OCI-LY7 (cell line): ENCODE results near the gene MRPS27. TPM values are rescaled to one million over a fixed set of nuclear protein-coding genes. Genes with fewer than 3 reads are reported as not detected.

ENCODE experiments used
- BruUV-seq: library from RNA; stranded (reverse); fragments of 400-500 nt; replicated peaks from 2 replicates; lab custom pipeline; 2021; lab: Mats Ljungman, UMichigan
- CTCF ChIA-PET: fragments of 300-600 bp; sonication (Branson Sonifier 250); formaldehyde crosslinking; loops from one replicate; lab custom pipeline; 2022; ENCODE audit warnings: antibody characterized with exemption; ENCODE audit not compliant: unreplicated experiment; lab: Charles Lee
- POLR2A ChIA-PET: fragments of 300-600 bp; sonication (Branson Sonifier 250); formaldehyde crosslinking; loops from one replicate; lab custom pipeline; 2022; ENCODE audit warnings: antibody characterized with exemption; lab: Charles Lee
- DNase-seq: peaks from one replicate; pipeline ENCODE4 v3.0.0-alpha.2; 2015; ENCODE audit warnings: low spot score
- H2AFZ ChIP-seq: fragments of 200-600 bp; sonication (generic), shearing (Covaris generic); 2 replicates; pipeline ENCODE4 v1.6.1; 2014; ENCODE audit warnings: mild to moderate bottlenecking, antibody characterized with exemption, low read length, moderate library complexity
- H3K27ac ChIP-seq: fragments of 200-600 bp; sonication (generic); 2 replicates; pipeline ENCODE4 v1.5.1; 2014; ENCODE audit warnings: mixed run types, low read depth, mild to moderate bottlenecking, moderate library complexity, low read length, inconsistent platforms; ENCODE audit not compliant: poor library complexity, severe bottlenecking
- H3K36me3 ChIP-seq: fragments of 200-600 bp; sonication (generic); 2 replicates; pipeline ENCODE4 v1.6.1; 2014; ENCODE audit warnings: mild to moderate bottlenecking, antibody characterized with exemption, low read length, moderate library complexity, mixed read lengths; ENCODE audit not compliant: insufficient read depth
- H3K4me1 ChIP-seq: fragments of 200-600 bp; sonication (generic); 2 replicates; pipeline ENCODE4 v1.5.1; 2014; ENCODE audit warnings: mild to moderate bottlenecking, low read length; ENCODE audit not compliant: insufficient read depth, poor library complexity, severe bottlenecking
- H3K4me2 ChIP-seq: fragments of 200-600 bp; sonication (generic); 2 replicates; pipeline ENCODE4 v1.6.1; 2014; ENCODE audit warnings: mild to moderate bottlenecking, low read length
- H3K4me3 ChIP-seq: fragments of 200-600 bp; sonication (generic); 2 replicates; pipeline ENCODE4 v1.5.1; 2014; ENCODE audit warnings: mild to moderate bottlenecking, low read depth, low read length; ENCODE audit not compliant: poor library complexity, severe bottlenecking
- H3K79me2 ChIP-seq: fragments of 200-600 bp; sonication (generic); 2 replicates; pipeline ENCODE4 v1.6.1; 2016; ENCODE audit warnings: low read depth, mild to moderate bottlenecking, low read length, moderate library complexity, mixed read lengths; ENCODE audit not compliant: insufficient read depth
- H3K9me2 ChIP-seq: fragments of 200-600 bp; sonication (generic); 2 replicates; pipeline ENCODE4 v1.6.1; 2016; ENCODE audit warnings: mild to moderate bottlenecking, low read length, mixed read lengths; ENCODE audit not compliant: insufficient read depth
- H3K9me3 ChIP-seq: fragments of 200-600 bp; sonication (generic); 2 replicates; pipeline ENCODE4 v1.6.1; 2014; ENCODE audit warnings: mild to moderate bottlenecking, mixed run types, low read length, mixed read lengths
- H4K20me1 ChIP-seq: fragments of 200-600 bp; sonication (generic); 2 replicates; pipeline ENCODE4 v1.6.1; 2014; ENCODE audit warnings: mild to moderate bottlenecking, antibody characterized with exemption, low read length, moderate library complexity, mixed read lengths; ENCODE audit not compliant: insufficient read depth
- EZH2phosphoT487 ChIP-seq: fragments of 200-600 bp; sonication (generic); IDR thresholded peaks from 2 replicates; pipeline ENCODE4 v1.6.1; 2018; ENCODE audit warnings: low read depth, borderline replicate concordance, mild to moderate bottlenecking, mixed run types, antibody characterized with exemption, low read length, moderate library complexity, mixed read lengths
- intact Hi-C: fragments of 100-400 bp; cut with micrococcal nuclease; formaldehyde crosslinking; loops from one replicate; pipeline ENCODE4 v1.10.0; 2022; ENCODE audit not compliant: unreplicated experiment
- total RNA-seq, 2 experiments: library from RNA; depleted of rRNA in 1 of 2; stranded (reverse); fragments of >200 nt in 1 of 2; shearing (Covaris generic) in 1 of 2; gene quantifications; 2 replicates each; pipeline ENCODE4 v1.2.3, GENCODE V29; 2014 to 2022
- TF ChIP-seq, protein P1 (sequence below): fragments of 200-600 bp; sonication (generic); conservative IDR thresholded peaks from 2 replicates; pipeline ENCODE4 v1.5.1; 2014; ENCODE audit warnings: mild to moderate bottlenecking, antibody characterized with exemption, low read length, moderate library complexity, mixed read lengths

MRPS27 gene
- total RNA-seq, 2 experiments from 2014 or later = 62.6 to 70.9 TPM

DNA sequence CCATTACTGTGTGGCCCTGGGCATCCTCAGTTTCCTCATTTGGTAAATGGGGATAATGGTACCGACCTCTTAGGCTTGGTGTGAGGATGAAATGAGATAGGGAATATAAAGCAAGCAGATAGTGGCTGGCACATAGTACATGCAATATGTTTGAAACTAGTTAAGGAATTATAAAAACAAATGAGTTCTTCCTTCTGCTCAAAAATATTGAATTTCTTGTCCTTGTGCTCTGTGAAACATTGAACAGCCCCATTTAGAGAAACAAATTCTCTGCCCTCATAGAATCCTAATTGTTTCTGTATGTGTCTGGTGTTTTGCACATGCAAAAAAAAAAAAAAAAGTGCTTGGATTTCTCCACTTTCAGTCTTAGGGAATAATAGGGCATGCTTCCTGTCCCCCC, 39.8 kb upstream of the MRPS27 start:
- DNase-seq = no peak
- no peaks in the 10 kb centered on the region for H3K9me2 ChIP-seq
- CTCF ChIA-PET = no interaction called here
- no peaks in the 10 kb centered on the region for H3K79me2 ChIP-seq
- intact Hi-C loops = no loop called here
- no peak overlapping the region for H3K4me3 ChIP-seq
- no peaks in the 10 kb centered on the region for H3K9me3 ChIP-seq
- H3K27ac ChIP-seq = no peak overlapping the region
- no peaks in the 10 kb centered on the region for H4K20me1 ChIP-seq
- POLR2A ChIA-PET = no interaction called here
- TF ChIP-seq EZH2phosphoT487 = no peak
- TF ChIP-seq, protein P1, sequence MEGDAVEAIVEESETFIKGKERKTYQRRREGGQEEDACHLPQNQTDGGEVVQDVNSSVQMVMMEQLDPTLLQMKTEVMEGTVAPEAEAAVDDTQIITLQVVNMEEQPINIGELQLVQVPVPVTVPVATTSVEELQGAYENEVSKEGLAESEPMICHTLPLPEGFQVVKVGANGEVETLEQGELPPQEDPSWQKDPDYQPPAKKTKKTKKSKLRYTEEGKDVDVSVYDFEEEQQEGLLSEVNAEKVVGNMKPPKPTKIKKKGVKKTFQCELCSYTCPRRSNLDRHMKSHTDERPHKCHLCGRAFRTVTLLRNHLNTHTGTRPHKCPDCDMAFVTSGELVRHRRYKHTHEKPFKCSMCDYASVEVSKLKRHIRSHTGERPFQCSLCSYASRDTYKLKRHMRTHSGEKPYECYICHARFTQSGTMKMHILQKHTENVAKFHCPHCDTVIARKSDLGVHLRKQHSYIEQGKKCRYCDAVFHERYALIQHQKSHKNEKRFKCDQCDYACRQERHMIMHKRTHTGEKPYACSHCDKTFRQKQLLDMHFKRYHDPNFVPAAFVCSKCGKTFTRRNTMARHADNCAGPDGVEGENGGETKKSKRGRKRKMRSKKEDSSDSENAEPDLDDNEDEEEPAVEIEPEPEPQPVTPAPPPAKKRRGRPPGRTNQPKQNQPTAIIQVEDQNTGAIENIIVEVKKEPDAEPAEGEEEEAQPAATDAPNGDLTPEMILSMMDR = no peak
- no peaks in the 10 kb centered on the region for H3K4me1 ChIP-seq
- peaks cover 67% of the 10 kb centered on the region for H3K36me3 ChIP-seq
- no peak overlapping the region for H3K4me2 ChIP-seq
- H2AFZ ChIP-seq = no peak overlapping the region
- BruUV-seq = no TSS peak

DNA sequence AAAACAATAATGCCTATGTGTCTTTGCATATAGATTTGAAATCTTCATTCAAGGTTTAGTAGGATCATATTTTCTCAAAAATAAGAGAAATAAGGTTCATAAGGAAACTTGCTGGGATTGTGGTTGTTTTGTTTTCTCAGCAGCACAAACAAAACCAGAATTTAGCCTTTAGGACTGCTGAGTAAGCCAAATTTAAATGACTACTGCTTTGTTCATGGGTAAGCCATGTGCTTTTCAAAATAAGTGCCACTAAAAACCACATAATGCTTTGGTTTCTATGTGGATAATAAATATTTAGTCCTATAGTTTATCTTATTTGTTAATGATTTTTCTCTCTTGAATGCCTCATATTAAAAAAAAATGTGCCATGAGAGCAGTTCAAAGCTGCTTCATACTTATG, 38.9 kb upstream of the MRPS27 start:
- Histone ChIP-seq H3K79me2 (no peaks in the 10 kb centered on the region), H3K4me3 (no peak overlapping the region), H2AFZ (no peak overlapping the region), H3K4me2 (no peak overlapping the region), H3K36me3 (peaks cover 62% of the 10 kb centered on the region), H3K9me2 (no peaks in the 10 kb centered on the region), H3K9me3 (no peaks in the 10 kb centered on the region), H4K20me1 (no peaks in the 10 kb centered on the region), H3K4me1 (no peaks in the 10 kb centered on the region), H3K27ac (no peak overlapping the region)
- POLR2A ChIA-PET = no interaction called here
- no TSS peak for BruUV-seq
- DNase-seq = no peak
- TF ChIP-seq EZH2phosphoT487 = no peak
- TF ChIP-seq, protein P1 = no peak
- CTCF ChIA-PET = no interaction called here
- intact Hi-C loops = no loop called here

DNA sequence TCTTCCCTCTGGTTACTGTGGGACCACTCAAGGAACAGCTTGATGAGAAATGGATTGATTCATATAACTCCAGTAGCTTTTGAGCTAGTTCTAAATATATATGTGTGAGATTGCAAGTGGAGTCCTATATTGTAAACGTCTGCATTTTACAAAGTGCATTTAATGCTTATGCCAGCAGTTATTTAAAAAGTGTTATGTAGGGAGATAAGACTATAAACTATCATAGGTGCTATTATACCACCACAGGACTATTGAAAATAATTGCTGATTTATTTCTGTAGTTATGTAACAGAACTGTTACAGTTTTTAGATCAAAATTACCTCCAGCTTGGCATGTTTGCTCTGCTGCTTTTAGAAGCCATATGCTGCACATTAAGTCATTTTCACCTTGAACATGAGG, 36.3 kb upstream of the MRPS27 start:
- no peaks in the 10 kb centered on the region for H4K20me1 ChIP-seq
- intact Hi-C loops = no loop called here
- H3K79me2 ChIP-seq = no peaks in the 10 kb centered on the region
- no TSS peak for BruUV-seq
- no peaks in the 10 kb centered on the region for H3K9me3 ChIP-seq
- H2AFZ ChIP-seq = no peak overlapping the region
- CTCF ChIA-PET = no interaction called here
- peaks cover 39% of the 10 kb centered on the region for H3K36me3 ChIP-seq
- no peaks in the 10 kb centered on the region for H3K4me1 ChIP-seq
- no peak overlapping the region for H3K4me2 ChIP-seq
- no peaks in the 10 kb centered on the region for H3K9me2 ChIP-seq
- no peak for TF ChIP-seq EZH2phosphoT487
- TF ChIP-seq, protein P1 = no peak
- no peak for DNase-seq
- POLR2A ChIA-PET = interaction anchor here (0.9 kb wide), 1 partner anchor 41 kb away, joined by 3 read pairs; no protein-coding TSS in a partner anchor
- H3K27ac ChIP-seq = no peak overlapping the region
- no peak overlapping the region for H3K4me3 ChIP-seq
